H9 (cell line): Measurements from ENCODE around the gene SMARCC2. TPM values are rescaled to one million over a fixed set of nuclear protein-coding genes. Genes with fewer than 3 reads are reported as not detected.

Source experiments
- DNase-seq: peaks from one replicate; pipeline ENCODE4 v3.0.0-alpha.2; 2017
- H2AFZ ChIP-seq: one replicate; pipeline ENCODE4 v1.6.1; 2013; ENCODE audit warnings: mild to moderate bottlenecking, low read length, control low read depth, moderate library complexity
- H2AK5ac ChIP-seq: 2 replicates; pipeline ENCODE4 v1.6.1; 2013; ENCODE audit warnings: low read length, control low read depth, mixed read lengths; ENCODE audit not compliant: insufficient read length
- H2BK120ac ChIP-seq: one replicate; pipeline ENCODE4 v1.6.1; 2013; ENCODE audit warnings: low read depth, mild to moderate bottlenecking, low read length, control low read depth, inconsistent platforms; ENCODE audit not compliant: poor library complexity, severe bottlenecking
- H2BK12ac ChIP-seq: 2 replicates; pipeline ENCODE4 v1.6.1; 2013; ENCODE audit warnings: low read length, control low read depth, mixed read lengths, low read depth; ENCODE audit not compliant: insufficient read length
- H2BK15ac ChIP-seq: 2 replicates; pipeline ENCODE4 v1.6.1; 2013; ENCODE audit warnings: low read depth, low read length, control low read depth
- H2BK20ac ChIP-seq: one replicate; pipeline ENCODE4 v1.6.1; 2013; ENCODE audit warnings: low read depth, mild to moderate bottlenecking, low read length, control low read depth, inconsistent platforms; ENCODE audit not compliant: poor library complexity, severe bottlenecking
- H2BK5ac ChIP-seq: 2 replicates; pipeline ENCODE4 v1.6.1; 2013; ENCODE audit warnings: low read length, control low read depth, mixed read lengths; ENCODE audit not compliant: insufficient read length
- H3K14ac ChIP-seq: 2 replicates; pipeline ENCODE4 v1.6.1; 2013; ENCODE audit warnings: low read length, control low read depth; ENCODE audit not compliant: insufficient read depth
- H3K18ac ChIP-seq: 2 replicates; pipeline ENCODE4 v1.6.1; 2013; ENCODE audit warnings: low read depth, mild to moderate bottlenecking, mixed read lengths, low read length, control low read depth; ENCODE audit not compliant: insufficient read length
- H3K23ac ChIP-seq: 2 replicates; pipeline ENCODE4 v1.6.1; 2013; ENCODE audit warnings: low read length, control low read depth, mixed read lengths, low read depth; ENCODE audit not compliant: insufficient read length
- H3K23me2 ChIP-seq: 2 replicates; pipeline ENCODE4 v1.6.1; 2013; ENCODE audit warnings: low read depth, mild to moderate bottlenecking, mixed read lengths, low read length, control low read depth; ENCODE audit not compliant: insufficient read length, poor library complexity, severe bottlenecking
- H3K27ac ChIP-seq: 2 replicates; pipeline ENCODE4 v1.5.1; 2013; ENCODE audit warnings: low read length, control low read depth, mixed read lengths, low read depth; ENCODE audit not compliant: insufficient read length
- H3K27me3 ChIP-seq: 2 replicates; pipeline ENCODE4 v1.6.1; 2013; ENCODE audit warnings: low read length, control low read depth, inconsistent platforms; ENCODE audit not compliant: insufficient read depth
- H3K4ac ChIP-seq: 2 replicates; pipeline ENCODE4 v1.6.1; 2013; ENCODE audit warnings: low read depth, mild to moderate bottlenecking, control low read depth, inconsistent platforms, low read length, moderate library complexity
- H3K4me1 ChIP-seq: 2 replicates; pipeline ENCODE4 v1.6.1; 2013; ENCODE audit warnings: low read length, control low read depth, inconsistent platforms; ENCODE audit not compliant: insufficient read depth
- H3K4me2 ChIP-seq: 2 replicates; pipeline ENCODE4 v1.6.1; 2013; ENCODE audit warnings: low read length, control low read depth, mixed read lengths; ENCODE audit not compliant: insufficient read length, insufficient read depth
- H3K56ac ChIP-seq: 2 replicates; pipeline ENCODE4 v1.6.1; 2013; ENCODE audit warnings: low read depth, mild to moderate bottlenecking, mixed read lengths, low read length, control low read depth; ENCODE audit not compliant: insufficient read length
- H3K79me1 ChIP-seq: 2 replicates; pipeline ENCODE4 v1.6.1; 2013; ENCODE audit warnings: low read depth, mild to moderate bottlenecking, moderate library complexity, low read length, control low read depth, inconsistent platforms; ENCODE audit not compliant: insufficient read depth, poor library complexity, severe bottlenecking
- H3K79me2 ChIP-seq: 2 replicates; pipeline ENCODE4 v1.6.1; 2013; ENCODE audit warnings: low read length, control low read depth, inconsistent platforms; ENCODE audit not compliant: insufficient read depth
- H3K9ac ChIP-seq: 2 replicates; pipeline ENCODE4 v1.6.1; 2013; ENCODE audit warnings: low read length, control low read depth, mixed read lengths; ENCODE audit not compliant: insufficient read length; ENCODE audit errors: extremely low read depth
- H3K9me3 ChIP-seq: one replicate; pipeline ENCODE4 v1.6.1; 2013; ENCODE audit warnings: low read depth, low read length, inconsistent platforms; ENCODE audit not compliant: control insufficient read depth
- H3T11ph ChIP-seq: one replicate; pipeline ENCODE4 v1.6.1; 2013; ENCODE audit warnings: mild to moderate bottlenecking, low read length, control low read depth, inconsistent platforms
- H4K20me1 ChIP-seq: one replicate; pipeline ENCODE4 v1.6.1; 2013; ENCODE audit not compliant: control insufficient read depth, insufficient read length, insufficient read depth
- H4K5ac ChIP-seq: 2 replicates; pipeline ENCODE4 v1.6.1; 2013; ENCODE audit warnings: low read depth, mild to moderate bottlenecking, mixed read lengths, low read length, control low read depth; ENCODE audit not compliant: insufficient read length
- H4K8ac ChIP-seq: replicated peaks from 2 replicates; pipeline ENCODE4 v1.6.1; 2013; ENCODE audit warnings: low read length, control low read depth, mixed read lengths, low read depth; ENCODE audit not compliant: insufficient read length
- H4K91ac ChIP-seq: 2 replicates; pipeline ENCODE4 v1.6.1; 2013; ENCODE audit warnings: low read depth, mild to moderate bottlenecking, moderate library complexity, mixed read lengths, low read length, control low read depth; ENCODE audit not compliant: insufficient read length
- H3K27ac Mint-ChIP-seq, 3 experiments: 2 replicates in 2 of 3; 3 replicates in 1 of 3; pipeline ENCODE4 v1.8.0; 2020 to 2021; ENCODE audit warnings: mixed read lengths in 3 of 3, mild to moderate bottlenecking in 1 of 3, moderate library complexity in 1 of 3
- H3K27me3 Mint-ChIP-seq: 2 replicates; pipeline ENCODE4 v1.8.0; 2021; ENCODE audit warnings: low read depth, mild to moderate bottlenecking, moderate library complexity, mixed read lengths
- H3K36me3 Mint-ChIP-seq, 3 experiments: 2 replicates in 2 of 3; 3 replicates in 1 of 3; pipeline ENCODE4 v1.8.0; 2020 to 2021; ENCODE audit warnings: low read depth in 3 of 3, mixed read lengths in 3 of 3; ENCODE audit not compliant: insufficient read depth in 1 of 3
- H3K4me1 Mint-ChIP-seq, 2 experiments: 2 replicates each; pipeline ENCODE4 v1.8.0; 2020; ENCODE audit warnings: mixed read lengths in 2 of 2
- H3K4me3 Mint-ChIP-seq, 2 experiments: 2 replicates in 1 of 2; 3 replicates in 1 of 2; pipeline ENCODE4 v1.8.0; 2020 to 2021; ENCODE audit warnings: mild to moderate bottlenecking in 2 of 2, mixed read lengths in 2 of 2, moderate library complexity in 1 of 2
- H3K9me3 Mint-ChIP-seq, 2 experiments: 2 replicates in 1 of 2; 3 replicates in 1 of 2; pipeline ENCODE4 v1.8.0; 2020; ENCODE audit warnings: mild to moderate bottlenecking in 2 of 2, mixed read lengths in 2 of 2, moderate library complexity in 1 of 2
- WGBS: extraction: QIAGEN DNeasy Blood & Tissue Kit; methylation state at CpG from one replicate; pipeline ENCODE4 v1.1.7; 2013; ENCODE audit warnings: missing lambda C conversion rate, low lambda C conversion rate, mixed read lengths; ENCODE audit not compliant: insufficient read length; ENCODE audit errors: extremely low coverage; 5-methylcytosine and 5-hydroxymethylcytosine counted together
- total RNA-seq: library from RNA; stranded (reverse); gene quantifications from 2 replicates; pipeline ENCODE4 v1.2.1, GENCODE V29; 2021
- TF ChIP-seq, protein P1 (sequence below): fragments of 200-600 bp; sonication (generic); conservative IDR thresholded peaks from 3 replicates; pipeline ENCODE4 v1.8.0; 2021; ENCODE audit warnings: antibody characterized with exemption, mild to moderate bottlenecking

SMARCC2 gene
- total RNA-seq, 1 experiment from 2014 or later, result 86.9 TPM

DNA sequence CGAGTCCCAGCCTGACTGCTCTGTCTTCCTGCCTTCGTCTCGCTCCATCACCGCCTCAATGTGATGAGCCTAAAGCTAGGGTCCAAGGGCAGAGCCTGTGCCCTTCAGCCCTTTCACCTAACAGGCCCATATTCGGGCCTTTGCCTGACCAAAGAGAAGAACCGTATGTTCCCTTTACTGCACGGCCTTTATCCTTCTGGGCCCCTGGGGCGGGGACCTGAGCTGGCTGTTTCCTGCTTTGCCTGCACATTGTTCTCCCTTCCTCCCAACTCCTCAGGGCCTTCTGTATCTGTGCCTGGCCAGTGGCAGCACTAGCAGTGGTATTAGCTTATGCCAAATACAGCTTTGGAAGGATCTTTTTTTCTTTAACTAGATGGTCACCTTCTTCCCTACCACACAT, 45.4 kb downstream of the SMARCC2 start:
- H3K4ac ChIP-seq, result no peak overlapping the region
- no peak overlapping the region for H2AFZ ChIP-seq
- H2BK12ac ChIP-seq, result no peak overlapping the region
- H3K27me3 Mint-ChIP-seq, result no peaks in the 10 kb centered on the region
- H2BK120ac ChIP-seq, result no peak overlapping the region
- no peaks in the 10 kb centered on the region for H3K4me1 Mint-ChIP-seq
- no peak overlapping the region for H3K4me3 Mint-ChIP-seq
- H3K4me1 ChIP-seq, result no peaks in the 10 kb centered on the region
- H4K5ac ChIP-seq, result no peak overlapping the region
- no peaks in the 10 kb centered on the region for H3K27me3 ChIP-seq
- H3K9ac ChIP-seq, result no peak overlapping the region
- no peaks in the 10 kb centered on the region; a peak in 2 of 5 replicates for H3K9me3 Mint-ChIP-seq
- H3K79me2 ChIP-seq, result no peaks in the 10 kb centered on the region
- H3K18ac ChIP-seq, result no peak overlapping the region
- H4K91ac ChIP-seq, result no peak overlapping the region
- peaks cover 35 to 64% (median 61%) of the 10 kb centered on the region in 3 experiments for H3K36me3 Mint-ChIP-seq
- no peak overlapping the region for H2BK15ac ChIP-seq
- no peak overlapping the region for H4K8ac ChIP-seq
- H2BK20ac ChIP-seq, result no peak overlapping the region
- H3K9me3 ChIP-seq, result no peaks in the 10 kb centered on the region
- no peak overlapping the region for H2BK5ac ChIP-seq
- H3K14ac ChIP-seq, result no peak overlapping the region
- H3K23me2 ChIP-seq, result no peaks in the 10 kb centered on the region
- H4K20me1 ChIP-seq, result no peaks in the 10 kb centered on the region
- H3K4me2 ChIP-seq, result no peak overlapping the region
- H3K56ac ChIP-seq, result no peak overlapping the region
- WGBS, result no CpG with 5 or more reads among the region's 8 CpGs
- no peak overlapping the region for H2AK5ac ChIP-seq
- H3K27ac ChIP-seq, result no peak overlapping the region
- no peaks in the 10 kb centered on the region for H3K79me1 ChIP-seq
- no peak for DNase-seq
- H3T11ph ChIP-seq, result no peak overlapping the region
- no peak overlapping the region; a peak in 1 of 7 replicates for H3K27ac Mint-ChIP-seq
- TF ChIP-seq, protein P1, sequence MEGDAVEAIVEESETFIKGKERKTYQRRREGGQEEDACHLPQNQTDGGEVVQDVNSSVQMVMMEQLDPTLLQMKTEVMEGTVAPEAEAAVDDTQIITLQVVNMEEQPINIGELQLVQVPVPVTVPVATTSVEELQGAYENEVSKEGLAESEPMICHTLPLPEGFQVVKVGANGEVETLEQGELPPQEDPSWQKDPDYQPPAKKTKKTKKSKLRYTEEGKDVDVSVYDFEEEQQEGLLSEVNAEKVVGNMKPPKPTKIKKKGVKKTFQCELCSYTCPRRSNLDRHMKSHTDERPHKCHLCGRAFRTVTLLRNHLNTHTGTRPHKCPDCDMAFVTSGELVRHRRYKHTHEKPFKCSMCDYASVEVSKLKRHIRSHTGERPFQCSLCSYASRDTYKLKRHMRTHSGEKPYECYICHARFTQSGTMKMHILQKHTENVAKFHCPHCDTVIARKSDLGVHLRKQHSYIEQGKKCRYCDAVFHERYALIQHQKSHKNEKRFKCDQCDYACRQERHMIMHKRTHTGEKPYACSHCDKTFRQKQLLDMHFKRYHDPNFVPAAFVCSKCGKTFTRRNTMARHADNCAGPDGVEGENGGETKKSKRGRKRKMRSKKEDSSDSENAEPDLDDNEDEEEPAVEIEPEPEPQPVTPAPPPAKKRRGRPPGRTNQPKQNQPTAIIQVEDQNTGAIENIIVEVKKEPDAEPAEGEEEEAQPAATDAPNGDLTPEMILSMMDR, result no peak
- H3K23ac ChIP-seq, result no peak overlapping the region
